PC-3 (cell line): ENCODE data around the gene CEBPA.

Source experiments
- EZH2 ChIP-seq: fragments of 300-600 bp; sonication (generic); IDR thresholded peaks from one replicate; pipeline ENCODE4 v1.6.1; 2017; ENCODE audit warnings: antibody characterized with exemption, mild to moderate bottlenecking, low read length; ENCODE audit not compliant: unreplicated experiment
- EZH2phosphoT487 ChIP-seq: fragments of 300-600 bp; sonication (generic); IDR thresholded peaks from 2 replicates; pipeline ENCODE4 v1.6.1; 2018; ENCODE audit warnings: mild to moderate bottlenecking, antibody characterized with exemption, low read length, borderline replicate concordance
- TF ChIP-seq, protein P1 (sequence below): fragments of 300-600 bp; sonication (generic); conservative IDR thresholded peaks from 2 replicates; pipeline ENCODE4 v1.5.1; 2017; ENCODE audit warnings: antibody characterized with exemption, low read depth, mild to moderate bottlenecking, low read length

- TF ChIP-seq, protein P1, sequence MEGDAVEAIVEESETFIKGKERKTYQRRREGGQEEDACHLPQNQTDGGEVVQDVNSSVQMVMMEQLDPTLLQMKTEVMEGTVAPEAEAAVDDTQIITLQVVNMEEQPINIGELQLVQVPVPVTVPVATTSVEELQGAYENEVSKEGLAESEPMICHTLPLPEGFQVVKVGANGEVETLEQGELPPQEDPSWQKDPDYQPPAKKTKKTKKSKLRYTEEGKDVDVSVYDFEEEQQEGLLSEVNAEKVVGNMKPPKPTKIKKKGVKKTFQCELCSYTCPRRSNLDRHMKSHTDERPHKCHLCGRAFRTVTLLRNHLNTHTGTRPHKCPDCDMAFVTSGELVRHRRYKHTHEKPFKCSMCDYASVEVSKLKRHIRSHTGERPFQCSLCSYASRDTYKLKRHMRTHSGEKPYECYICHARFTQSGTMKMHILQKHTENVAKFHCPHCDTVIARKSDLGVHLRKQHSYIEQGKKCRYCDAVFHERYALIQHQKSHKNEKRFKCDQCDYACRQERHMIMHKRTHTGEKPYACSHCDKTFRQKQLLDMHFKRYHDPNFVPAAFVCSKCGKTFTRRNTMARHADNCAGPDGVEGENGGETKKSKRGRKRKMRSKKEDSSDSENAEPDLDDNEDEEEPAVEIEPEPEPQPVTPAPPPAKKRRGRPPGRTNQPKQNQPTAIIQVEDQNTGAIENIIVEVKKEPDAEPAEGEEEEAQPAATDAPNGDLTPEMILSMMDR: no peak
- TF ChIP-seq EZH2phosphoT487 (no peak), EZH2 (no peak)
These were observed 27.4 kb upstream of the CEBPA start for GRCh38 chr19:33329736-33330135.
